ENCODE measurements around the gene NKTR.

DNA sequence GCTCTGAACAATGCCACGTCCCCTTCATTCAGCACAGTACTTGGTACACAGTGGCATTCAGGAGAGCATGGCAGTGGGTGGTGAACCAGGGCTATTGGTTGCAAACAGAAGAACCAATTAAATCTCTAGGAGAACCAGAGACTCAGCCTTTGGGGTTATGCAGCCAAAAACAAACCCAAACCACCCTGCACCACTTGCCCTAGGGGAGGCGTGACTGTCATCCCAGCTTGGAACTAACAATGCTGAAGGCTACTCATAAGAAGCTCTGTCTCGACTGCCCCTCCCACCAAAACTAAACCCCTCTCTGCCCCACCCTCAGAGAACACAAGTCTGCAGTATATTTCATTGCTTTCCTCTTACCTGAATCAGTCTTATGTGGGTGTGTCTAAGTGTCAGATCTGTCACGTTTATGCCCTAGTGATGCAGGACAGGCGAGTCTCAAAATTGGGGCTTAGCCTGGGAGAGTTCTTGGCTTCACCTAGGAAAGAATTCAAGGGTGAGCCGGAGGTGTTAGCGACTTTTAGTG lies 69.6 kb downstream of the NKTR start:
- TF ChIP-seq CTCF (IDR thresholded peaks at IDR 0.05) = no peak
- TF ChIP-seq POLR2A (IDR thresholded peaks at IDR 0.05) = no peak
- TF ChIP-seq POLR2AphosphoS5 (IDR thresholded peaks at IDR 0.05) = no peak
